Gastroesophageal sphincter (tissue), 4 donors: Measurements from ENCODE around the gene IL9. TPM values are rescaled to one million over a fixed set of nuclear protein-coding genes. Genes with fewer than 3 reads are reported as not detected.

Experiments used
- ATAC-seq: fragments of 150-250 bp; one replicate; pipeline ENCODE4 v1.9.1; 2016; ENCODE audit warnings: mild to moderate bottlenecking, moderate library complexity
- H3K27ac ChIP-seq, 4 donors: fragments of 200-600 bp; sonication (generic) in 3 of 4; 1 replicate in 3 of 4; 2 replicates in 1 of 4; pipeline ENCODE4 v1.5.1; 2016 to 2019
- H3K27me3 ChIP-seq: fragments of 200-600 bp; sonication (generic); one replicate; pipeline ENCODE4 v1.5.1; 2019
- H3K36me3 ChIP-seq, 2 donors: fragments of 200-600 bp; sonication (generic); one replicate each; pipeline ENCODE4 v1.5.1; 2019; ENCODE audit warnings: control low read depth in 1 of 2
- H3K4me1 ChIP-seq, 3 donors: fragments of 200-600 bp; sonication (generic); 1 replicate in 2 of 3; 2 replicates in 1 of 3; pipeline ENCODE4 v1.5.1; 2016 to 2019; ENCODE audit warnings: control low read depth in 2 of 3
- H3K4me3 ChIP-seq, 2 donors: fragments of 200-600 bp; sonication (generic); one replicate each; pipeline ENCODE4 v1.5.1; 2019; ENCODE audit warnings: mild to moderate bottlenecking in 1 of 2, moderate library complexity in 1 of 2
- H3K9me3 ChIP-seq, 3 donors: fragments of 200-600 bp; sonication (generic); one replicate each; pipeline ENCODE4 v1.5.1; 2017 to 2019; ENCODE audit warnings: control low read depth in 2 of 3
- EP300 ChIP-seq: sonication (generic); formaldehyde crosslinking; IDR thresholded peaks from one replicate; pipeline ENCODE4 v1.6.1; 2017; ENCODE audit warnings: antibody characterized with exemption, mild to moderate bottlenecking
- POLR2A ChIP-seq, 2 donors: fragments of 450-650 bp; IDR thresholded peaks; one replicate each; pipeline ENCODE4 v1.6.1; 2017; ENCODE audit warnings: antibody characterized with exemption in 2 of 2, mild to moderate bottlenecking in 2 of 2, moderate library complexity in 1 of 2
- POLR2AphosphoS5 ChIP-seq: sonication (generic); formaldehyde crosslinking; IDR thresholded peaks from one replicate; pipeline ENCODE4 v1.6.1; 2017; ENCODE audit warnings: antibody characterized with exemption
- WGBS, 2 donors: methylation state at CpG; one replicate each; pipeline ENCODE4 v1.1.5; 2018; ENCODE audit warnings: low coverage in 1 of 2; 5-methylcytosine and 5-hydroxymethylcytosine counted together
- total RNA-seq, 4 donors: library from RNA; depleted of rRNA; stranded (reverse); fragments of >200 nt; gene quantifications; one replicate each; pipeline ENCODE4 v1.1.0, GENCODE V29; 2016
- TF ChIP-seq, protein P1 (sequence below), 4 experiments: fragments of 200-600 bp in 2 of 4; fragments of 450-650 bp in 2 of 4; sonication (generic) in 1 of 4; IDR thresholded peaks; one replicate each; pipeline ENCODE4 v1.5.1; 2017 to 2019; ENCODE audit warnings: antibody characterized with exemption in 4 of 4, mild to moderate bottlenecking in 2 of 4, moderate library complexity in 2 of 4

The IL9 gene
- total RNA-seq, 4 donors from 2014 or later = not detected

DNA sequence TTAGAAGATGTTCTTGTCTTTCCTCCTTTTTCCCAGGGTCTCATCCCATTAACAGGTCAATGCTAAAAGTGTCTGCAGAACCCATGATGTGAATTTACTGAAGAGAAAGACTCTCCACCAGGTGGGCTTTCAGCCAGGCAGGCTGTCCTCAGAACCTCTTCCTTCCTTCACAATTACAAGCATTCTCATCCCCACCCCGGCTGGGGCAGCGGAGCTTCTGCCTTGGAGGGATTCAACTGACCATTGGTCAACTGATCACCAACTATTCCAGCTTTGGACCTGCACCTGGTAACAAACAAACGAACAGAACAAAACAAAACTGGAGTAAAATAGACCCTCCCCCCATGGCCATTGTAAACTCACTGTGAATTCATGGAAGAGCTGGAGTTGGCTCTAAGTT lies 12.6 kb downstream of the IL9 start:
- Histone ChIP-seq H3K9me3 (no peaks in the 10 kb centered on the region), H3K27ac (no peak overlapping the region), H3K4me3 (no peak overlapping the region), H3K27me3 (no peaks in the 10 kb centered on the region), H3K4me1 (peaks cover 0 to 48% (median 12%) of the 10 kb centered on the region in 3 donors), H3K36me3 (no peaks in the 10 kb centered on the region)
- TF ChIP-seq EP300 (no peak), POLR2AphosphoS5 (no peak), POLR2A (IDR thresholded peaks at IDR 0.05) (no peak)
- TF ChIP-seq, protein P1, sequence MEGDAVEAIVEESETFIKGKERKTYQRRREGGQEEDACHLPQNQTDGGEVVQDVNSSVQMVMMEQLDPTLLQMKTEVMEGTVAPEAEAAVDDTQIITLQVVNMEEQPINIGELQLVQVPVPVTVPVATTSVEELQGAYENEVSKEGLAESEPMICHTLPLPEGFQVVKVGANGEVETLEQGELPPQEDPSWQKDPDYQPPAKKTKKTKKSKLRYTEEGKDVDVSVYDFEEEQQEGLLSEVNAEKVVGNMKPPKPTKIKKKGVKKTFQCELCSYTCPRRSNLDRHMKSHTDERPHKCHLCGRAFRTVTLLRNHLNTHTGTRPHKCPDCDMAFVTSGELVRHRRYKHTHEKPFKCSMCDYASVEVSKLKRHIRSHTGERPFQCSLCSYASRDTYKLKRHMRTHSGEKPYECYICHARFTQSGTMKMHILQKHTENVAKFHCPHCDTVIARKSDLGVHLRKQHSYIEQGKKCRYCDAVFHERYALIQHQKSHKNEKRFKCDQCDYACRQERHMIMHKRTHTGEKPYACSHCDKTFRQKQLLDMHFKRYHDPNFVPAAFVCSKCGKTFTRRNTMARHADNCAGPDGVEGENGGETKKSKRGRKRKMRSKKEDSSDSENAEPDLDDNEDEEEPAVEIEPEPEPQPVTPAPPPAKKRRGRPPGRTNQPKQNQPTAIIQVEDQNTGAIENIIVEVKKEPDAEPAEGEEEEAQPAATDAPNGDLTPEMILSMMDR (IDR thresholded peaks at IDR 0.05) = no peak
- ATAC-seq = no peak
- no CpG with 5 or more reads among the region's 3 CpGs for WGBS, 2 donors

DNA sequence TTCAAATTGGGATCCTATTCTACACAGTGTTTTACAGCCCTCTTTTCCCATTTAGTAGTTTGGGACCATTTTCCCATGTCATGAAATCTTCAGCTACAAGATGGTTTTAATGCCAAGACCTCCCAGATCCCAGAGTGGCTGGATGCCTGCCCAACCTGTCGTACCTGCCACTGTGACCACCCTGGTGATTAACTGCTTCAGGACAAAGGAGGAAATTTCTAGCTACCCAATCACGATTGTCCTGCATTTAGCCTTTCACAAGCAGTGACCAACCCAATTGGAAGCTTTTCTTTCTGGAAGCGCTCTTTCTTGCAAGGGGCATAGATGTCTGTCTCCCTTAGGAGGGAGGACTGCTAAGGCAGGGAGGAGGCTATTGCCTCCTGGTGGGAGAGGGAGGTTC lies 13.8 kb downstream of the IL9 start:
- Histone ChIP-seq H3K4me1 (peaks cover 0 to 49% (median 16%) of the 10 kb centered on the region in 3 donors), H3K27ac (peak overlapping the region in 2 of 4 donors; percentile 49 to 59), H3K27me3 (no peaks in the 10 kb centered on the region), H3K36me3 (no peaks in the 10 kb centered on the region), H3K4me3 (no peak overlapping the region), H3K9me3 (no peaks in the 10 kb centered on the region)
- no peak for ATAC-seq
- 30 to 49% methylated on average over 2 to 3 of the region's 3 CpGs for WGBS, 2 donors
- TF ChIP-seq EP300 (no peak), POLR2AphosphoS5 (no peak), POLR2A (IDR thresholded peaks at IDR 0.05) (no peak)
- TF ChIP-seq, protein P1 (IDR thresholded peaks at IDR 0.05) = no peak

DNA sequence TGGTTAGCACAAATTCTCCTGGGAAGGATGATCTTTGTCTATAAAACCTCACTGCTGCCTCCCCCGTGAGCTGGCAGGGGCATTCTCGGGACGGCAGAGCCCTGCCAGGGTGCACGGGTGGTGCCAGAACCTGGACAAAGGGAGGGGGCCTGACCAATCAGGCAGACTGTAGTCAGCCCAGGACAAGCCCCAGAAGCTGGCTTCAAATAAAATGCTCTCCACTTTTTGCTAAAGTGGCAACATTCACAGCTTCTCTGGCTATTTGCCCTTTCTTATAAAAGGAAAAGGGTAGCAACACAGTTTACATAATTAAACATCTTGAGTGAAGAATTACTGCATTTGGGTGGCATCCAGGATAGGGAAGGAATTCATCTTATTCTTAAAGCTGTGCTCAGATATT lies 14.4 kb downstream of the IL9 start:
- no peaks in the 10 kb centered on the region for H3K27me3 ChIP-seq
- H3K27ac ChIP-seq = peak overlapping the region in 3 of 4 donors; percentile 49 to 63 (median 59)
- no peak for TF ChIP-seq EP300
- no peak for TF ChIP-seq POLR2A (IDR thresholded peaks at IDR 0.05)
- peak; percentile 31 for TF ChIP-seq POLR2AphosphoS5
- TF ChIP-seq, protein P1 (IDR thresholded peaks at IDR 0.05) = no peak
- peak; percentile 47 for ATAC-seq
- H3K4me3 ChIP-seq = no peak overlapping the region
- no peaks in the 10 kb centered on the region for H3K9me3 ChIP-seq
- H3K36me3 ChIP-seq = no peaks in the 10 kb centered on the region
- H3K4me1 ChIP-seq = peaks cover 0 to 49% (median 16%) of the 10 kb centered on the region in 3 donors
- 3% methylated on average over 4 of the region's 4 CpGs; no CpG with 5 or more reads in 1 of the 2 donors for WGBS, 2 donors

DNA sequence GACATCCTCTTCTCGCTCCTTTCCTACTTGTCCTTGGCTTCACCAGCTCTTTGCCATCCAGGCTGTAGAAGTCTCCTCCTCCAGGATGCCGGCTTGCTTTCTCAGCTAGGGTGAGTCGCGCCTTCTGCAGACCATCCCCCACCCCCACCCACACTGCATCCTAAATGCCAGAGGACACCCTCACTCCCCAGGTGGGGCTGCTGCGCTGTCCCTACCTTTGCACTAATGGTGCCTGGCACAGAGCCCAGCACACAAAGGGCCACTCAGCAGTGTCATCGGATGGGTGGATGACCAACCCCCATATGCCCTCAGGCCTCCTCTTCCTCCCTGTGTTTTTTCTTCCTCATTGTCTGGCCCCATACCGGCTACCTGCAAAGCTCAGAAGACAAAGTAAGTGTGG lies 14.8 kb downstream of the IL9 start:
- TF ChIP-seq POLR2A (IDR thresholded peaks at IDR 0.05) = no peak
- TF ChIP-seq EP300 = no peak
- TF ChIP-seq POLR2AphosphoS5 = no peak
- TF ChIP-seq, protein P1 (IDR thresholded peaks at IDR 0.05) = no peak
- peak overlapping the region in 2 of 4 donors; percentile 49 to 59 for H3K27ac ChIP-seq
- H3K9me3 ChIP-seq = no peaks in the 10 kb centered on the region
- WGBS, 2 donors = 71 to 81% methylated on average over 4 of the region's 7 CpGs
- H3K36me3 ChIP-seq = no peaks in the 10 kb centered on the region
- H3K4me1 ChIP-seq = peaks cover 0 to 49% (median 16%) of the 10 kb centered on the region in 3 donors
- ATAC-seq = no peak
- H3K27me3 ChIP-seq = no peaks in the 10 kb centered on the region
- no peak overlapping the region for H3K4me3 ChIP-seq

- ATAC-seq = no peak
- WGBS, 2 donors = 90% methylated on average over 2 of the region's 3 CpGs; no CpG with 5 or more reads in 1 of the 2 donors
- TF ChIP-seq EP300 (no peak), POLR2A (IDR thresholded peaks at IDR 0.05) (no peak), POLR2AphosphoS5 (no peak)
- TF ChIP-seq, protein P1 (IDR thresholded peaks at IDR 0.05) = no peak
- Histone ChIP-seq H3K36me3 (no peaks in the 10 kb centered on the region), H3K4me3 (no peak overlapping the region), H3K27ac (peak overlapping the region in 2 of 4 donors; percentile 49 to 59), H3K9me3 (no peaks in the 10 kb centered on the region), H3K27me3 (no peaks in the 10 kb centered on the region), H3K4me1 (peaks cover 0 to 49% (median 16%) of the 10 kb centered on the region in 3 donors)
These were observed 15.4 kb downstream of the IL9 start for GRCh38 chr5:135880278-135880677.
